ENCODE measurements around the gene LATS1. TPM values are rescaled to one million over a fixed set of nuclear protein-coding genes. Genes with fewer than 3 reads are reported as not detected.

LATS1 gene
- total RNA-seq, 1 experiment from 2014 or later = 25.1 TPM

DNA sequence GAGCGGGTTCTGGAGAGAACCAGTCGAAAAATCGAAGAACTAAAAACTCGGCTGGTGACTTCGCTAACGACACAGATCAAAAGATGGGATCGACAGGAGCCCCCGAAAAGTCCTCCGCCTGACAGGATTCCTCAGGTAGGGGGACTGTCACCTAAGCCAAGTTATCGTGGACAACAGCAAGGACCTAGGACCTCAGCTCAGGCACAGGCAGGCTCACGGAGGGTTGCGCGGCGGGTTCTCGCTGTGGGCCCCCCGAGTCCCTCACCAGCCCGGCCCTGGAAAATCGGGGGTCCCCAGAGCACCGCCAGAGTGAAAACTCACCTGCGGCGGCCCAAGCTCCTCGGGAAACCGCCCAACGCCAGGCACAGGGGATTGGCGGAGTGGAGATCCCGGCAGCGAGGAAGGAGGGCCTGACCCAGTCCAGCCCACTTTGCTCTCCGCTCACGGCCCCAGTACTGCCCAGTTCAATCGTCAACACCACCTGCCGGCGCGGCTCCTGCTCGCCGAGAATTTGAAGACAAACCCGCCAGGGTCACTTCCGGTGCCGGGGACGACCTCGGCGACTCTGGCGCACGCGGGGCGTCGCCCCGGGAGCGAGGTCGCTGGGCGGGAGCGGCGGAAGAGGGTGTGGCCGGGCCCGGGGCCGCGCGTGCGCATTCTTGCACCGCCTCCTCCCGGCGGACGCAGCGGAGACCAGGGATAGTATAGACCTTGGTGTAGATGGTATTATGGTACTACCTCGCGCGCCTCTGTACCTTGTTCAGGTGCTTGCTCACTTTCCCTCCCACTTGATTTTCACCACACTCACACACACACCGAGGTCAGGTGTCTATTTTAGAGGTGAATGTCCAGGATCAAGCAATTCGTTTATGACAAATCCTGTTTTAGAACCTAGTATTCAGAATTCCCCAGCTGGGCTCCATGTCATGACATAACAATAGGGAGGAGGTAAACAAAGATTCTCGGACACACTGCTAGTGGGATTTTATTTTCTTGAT is 69.5 kb downstream of the LATS1 start, which contains the start of gene KATNA1:
Gene KATNA1 (minus strand): TSS at position 567 of the 998 bp plus-strand sequence. CDS start 10,167 bp downstream, outside the sequence.
- H3K56ac ChIP-seq (ENCODE audit: insufficient read length, low read depth, low read length) = no peak within 1 kb of the TSS
- peak within 1 kb of the TSS; percentile 91 to 93 for H3K4me3 Mint-ChIP-seq
- WGBS (ENCODE audit: extremely low coverage, insufficient read length, low lambda C conversion rate) = no CpG with 5 or more reads among the region's 69 CpGs
- no peak within 1 kb of the TSS for H3T11ph ChIP-seq (ENCODE audit: low read length)
- peak within 1 kb of the TSS; percentile 83 to 92 (median 91) for H3K27ac Mint-ChIP-seq
- no peak within 1 kb of the TSS for H4K5ac ChIP-seq (ENCODE audit: insufficient read length, low read depth, low read length)
- no peak within 1 kb of the TSS for H3K23ac ChIP-seq (ENCODE audit: insufficient read length, low read depth, low read length)
- peaks cover 7 to 8% of the 10 kb centered on the region in 2 experiments; a peak in 3 of 4 replicates for H3K4me1 Mint-ChIP-seq
- no peak within 1 kb of the TSS for H2AK5ac ChIP-seq (ENCODE audit: insufficient read length, low read length)
- H2BK20ac ChIP-seq (ENCODE audit: low read depth, low read length, poor library complexity, severe bottlenecking) = no peak within 1 kb of the TSS
- H3K36me3 Mint-ChIP-seq (ENCODE audit: insufficient read depth in 1 of 3, low read depth in 3 of 3) = no peaks in the 10 kb centered on the region; a peak in 1 of 7 replicates
- no peak within 1 kb of the TSS for H2BK12ac ChIP-seq (ENCODE audit: insufficient read length, low read depth, low read length)
- peak within 1 kb of the TSS; percentile 28 for H3K18ac ChIP-seq (ENCODE audit: insufficient read length, low read depth, low read length)
- H3K4me2 ChIP-seq (ENCODE audit: insufficient read depth, insufficient read length, low read length) = peak within 1 kb of the TSS; percentile 62
- H2BK15ac ChIP-seq (ENCODE audit: low read depth, low read length) = no peak within 1 kb of the TSS
- H3K14ac ChIP-seq (ENCODE audit: insufficient read depth, low read length) = peak within 1 kb of the TSS; percentile 51
- H4K91ac ChIP-seq (ENCODE audit: insufficient read length, low read depth, low read length) = no peak within 1 kb of the TSS
- no peak within 1 kb of the TSS for H4K8ac ChIP-seq (replicated peaks; ENCODE audit: insufficient read length, low read depth, low read length)
- H3K79me1 ChIP-seq (ENCODE audit: insufficient read depth, low read depth, low read length, poor library complexity, severe bottlenecking) = peaks cover 3% of the 10 kb centered on the region
- no peaks in the 10 kb centered on the region for H3K27me3 Mint-ChIP-seq (ENCODE audit: low read depth)
- TF ChIP-seq, protein P1, sequence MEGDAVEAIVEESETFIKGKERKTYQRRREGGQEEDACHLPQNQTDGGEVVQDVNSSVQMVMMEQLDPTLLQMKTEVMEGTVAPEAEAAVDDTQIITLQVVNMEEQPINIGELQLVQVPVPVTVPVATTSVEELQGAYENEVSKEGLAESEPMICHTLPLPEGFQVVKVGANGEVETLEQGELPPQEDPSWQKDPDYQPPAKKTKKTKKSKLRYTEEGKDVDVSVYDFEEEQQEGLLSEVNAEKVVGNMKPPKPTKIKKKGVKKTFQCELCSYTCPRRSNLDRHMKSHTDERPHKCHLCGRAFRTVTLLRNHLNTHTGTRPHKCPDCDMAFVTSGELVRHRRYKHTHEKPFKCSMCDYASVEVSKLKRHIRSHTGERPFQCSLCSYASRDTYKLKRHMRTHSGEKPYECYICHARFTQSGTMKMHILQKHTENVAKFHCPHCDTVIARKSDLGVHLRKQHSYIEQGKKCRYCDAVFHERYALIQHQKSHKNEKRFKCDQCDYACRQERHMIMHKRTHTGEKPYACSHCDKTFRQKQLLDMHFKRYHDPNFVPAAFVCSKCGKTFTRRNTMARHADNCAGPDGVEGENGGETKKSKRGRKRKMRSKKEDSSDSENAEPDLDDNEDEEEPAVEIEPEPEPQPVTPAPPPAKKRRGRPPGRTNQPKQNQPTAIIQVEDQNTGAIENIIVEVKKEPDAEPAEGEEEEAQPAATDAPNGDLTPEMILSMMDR (conservative IDR thresholded peaks at IDR 0.05) = 0 out of 3 replicates have a peak, but pooled peaks have one; percentile 13
- H2BK5ac ChIP-seq (ENCODE audit: insufficient read length, low read length) = no peak within 1 kb of the TSS
- peak within 1 kb of the TSS; percentile 12 for H2BK120ac ChIP-seq (ENCODE audit: low read depth, low read length, poor library complexity, severe bottlenecking)
- peaks cover 2% of the 10 kb centered on the region; the same call in 1 of the 2 replicates for H3K79me2 ChIP-seq (ENCODE audit: insufficient read depth, low read length)
- no peaks in the 10 kb centered on the region for H3K9me3 ChIP-seq (ENCODE audit: control insufficient read depth, low read depth, low read length)
- no peaks in the 10 kb centered on the region for H4K20me1 ChIP-seq (ENCODE audit: control insufficient read depth, insufficient read depth, insufficient read length)
- no peak within 1 kb of the TSS for H3K4ac ChIP-seq (ENCODE audit: low read depth, low read length)
- peaks cover 6% of the 10 kb centered on the region for H3K23me2 ChIP-seq (ENCODE audit: insufficient read length, low read depth, low read length, poor library complexity, severe bottlenecking)
- H3K9me3 Mint-ChIP-seq = no peaks in the 10 kb centered on the region
- H3K27me3 ChIP-seq (ENCODE audit: insufficient read depth, low read length) = no peaks in the 10 kb centered on the region
- no peaks in the 10 kb centered on the region for H3K4me1 ChIP-seq (ENCODE audit: insufficient read depth, low read length)
- H3K27ac ChIP-seq (ENCODE audit: insufficient read length, low read depth, low read length) = no peak within 1 kb of the TSS
- peak within 1 kb of the TSS; percentile 70 for H3K9ac ChIP-seq (ENCODE audit: extremely low read depth, insufficient read length, low read length)
- H2AFZ ChIP-seq (ENCODE audit: low read length) = peak within 1 kb of the TSS; percentile 70
- peak; percentile 95 for DNase-seq
